Measurements from ENCODE around the gene TMEM41A.
A peak's percentile ranks its signal among the peaks of the same experiment; 100 is the strongest.
"Not testable (repeated sequence)": the region's sequence is repeated elsewhere in the genome, so short reads cannot be mapped to it uniquely, and the experiment has no call there.

Gene TMEM41A

DNA sequence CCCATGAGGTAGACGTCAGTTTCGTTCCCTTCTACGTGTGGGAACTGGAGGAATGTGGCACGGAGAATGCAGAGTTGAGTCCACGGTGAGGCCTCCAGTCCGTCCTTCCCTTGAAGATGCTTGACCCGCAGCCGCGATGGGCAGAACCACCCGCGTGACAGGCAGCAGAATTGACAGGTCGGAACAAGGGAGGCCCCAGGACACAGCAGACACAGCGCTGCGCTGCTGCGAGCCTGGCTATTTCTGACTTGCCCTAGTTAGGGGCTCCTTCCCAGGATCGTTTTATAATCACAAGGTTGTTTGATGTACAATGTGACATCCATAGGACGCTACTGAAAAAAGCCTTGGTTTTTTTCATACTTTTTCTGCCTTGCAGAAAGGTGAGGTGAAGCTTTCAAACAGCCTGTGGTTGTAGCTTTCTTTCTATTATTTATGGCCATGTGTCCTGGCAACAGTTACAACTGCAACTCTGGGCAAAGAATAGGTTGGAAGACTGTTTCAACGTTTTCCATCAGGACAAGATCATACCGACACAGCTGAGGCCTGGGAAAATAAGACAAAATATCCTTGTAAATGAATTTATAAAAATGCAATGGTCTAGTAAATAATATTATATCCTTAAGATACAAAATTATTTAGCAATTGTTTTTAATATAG lies 9.6 kb upstream of the TMEM41A start:
- H3K27ac Mint-ChIP-seq, result no peak overlapping the region
- H3K4me1 Mint-ChIP-seq (ENCODE audit: low read depth), result no peaks in the 10 kb centered on the region
- H3K4me3 Mint-ChIP-seq, result no peak overlapping the region
- H3K9me3 Mint-ChIP-seq, result no peaks in the 10 kb centered on the region
- H3K36me3 Mint-ChIP-seq (ENCODE audit: low read depth), result no peaks in the 10 kb centered on the region
- H3K27me3 Mint-ChIP-seq, result peaks cover 2% of the 10 kb centered on the region

DNA sequence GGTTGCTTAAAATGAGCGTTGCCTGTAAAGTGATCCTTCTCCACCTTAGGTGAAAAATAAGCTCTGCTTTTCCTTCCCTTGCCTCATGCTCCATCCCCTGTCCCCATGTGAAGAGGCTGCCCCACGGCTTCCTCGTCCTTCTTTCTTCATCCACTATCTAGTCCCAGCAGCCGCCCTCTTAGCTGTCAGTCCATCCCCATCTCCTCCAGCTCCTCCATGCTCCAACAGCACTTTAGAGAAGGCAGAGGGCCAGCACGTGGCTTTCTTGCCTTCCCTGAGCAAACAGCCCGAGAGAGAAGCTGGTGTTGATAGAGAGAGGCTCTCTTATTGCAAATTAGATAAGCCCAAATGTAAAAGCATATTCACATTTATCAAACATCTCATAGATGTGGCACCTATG lies 9.0 kb upstream of the TMEM41A start:
- no peaks in the 10 kb centered on the region for H3K9me3 Mint-ChIP-seq
- no peaks in the 10 kb centered on the region for H3K27me3 Mint-ChIP-seq
- H3K36me3 Mint-ChIP-seq (ENCODE audit: low read depth), result no peaks in the 10 kb centered on the region
- no peak overlapping the region for H3K4me3 Mint-ChIP-seq
- H3K27ac Mint-ChIP-seq, result no peak overlapping the region
- no peaks in the 10 kb centered on the region for H3K4me1 Mint-ChIP-seq (ENCODE audit: low read depth)

DNA sequence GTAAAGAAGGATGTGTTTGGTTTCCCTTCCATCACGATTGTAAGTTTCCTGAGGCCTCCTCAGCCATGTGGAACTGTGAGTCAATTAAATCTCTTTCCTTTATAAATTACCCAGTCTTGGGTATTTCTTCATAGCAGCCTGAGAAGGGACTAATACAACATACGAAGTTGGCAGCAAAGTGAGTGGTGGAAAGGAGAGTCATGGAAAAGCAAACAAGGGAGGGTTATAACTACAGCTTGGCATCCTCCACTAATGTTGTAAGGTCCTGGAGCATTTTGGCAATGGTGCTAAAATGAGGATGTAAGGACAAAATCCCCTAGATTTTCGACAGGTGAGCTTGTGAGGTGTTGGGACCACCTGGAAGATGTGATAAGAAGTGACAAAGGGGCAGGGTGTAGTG lies 5.8 kb upstream of the TMEM41A start:
- H3K4me1 Mint-ChIP-seq (ENCODE audit: low read depth), result no peaks in the 10 kb centered on the region
- H3K4me3 Mint-ChIP-seq, result no peak overlapping the region
- peaks cover 3% of the 10 kb centered on the region for H3K27me3 Mint-ChIP-seq
- H3K9me3 Mint-ChIP-seq, result no peaks in the 10 kb centered on the region
- H3K27ac Mint-ChIP-seq, result no peak overlapping the region
- no peaks in the 10 kb centered on the region for H3K36me3 Mint-ChIP-seq (ENCODE audit: low read depth)

DNA sequence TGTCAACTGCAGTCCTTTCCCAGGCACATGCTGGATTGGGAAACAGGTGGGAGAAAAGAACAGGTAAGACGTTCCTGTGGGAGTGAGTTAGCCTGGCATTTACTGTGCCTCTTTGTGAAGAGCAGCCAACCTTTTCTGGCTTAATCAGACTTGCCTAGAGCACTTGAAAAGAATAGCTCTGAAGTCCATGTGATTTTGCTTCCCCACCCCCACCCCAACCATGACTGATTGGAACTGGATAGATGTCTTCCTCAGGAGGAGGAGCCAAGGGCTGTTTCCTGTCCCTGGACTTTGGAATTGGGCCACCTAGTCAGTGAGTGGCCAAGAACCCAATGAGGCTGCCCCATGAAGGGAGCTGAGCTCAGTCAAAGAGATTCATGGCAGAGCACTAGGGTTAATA lies 4.7 kb upstream of the TMEM41A start:
- no peak overlapping the region for H3K4me3 Mint-ChIP-seq
- no peak overlapping the region for H3K27ac Mint-ChIP-seq
- H3K27me3 Mint-ChIP-seq, result peaks cover 3% of the 10 kb centered on the region
- peaks cover 3% of the 10 kb centered on the region for H3K4me1 Mint-ChIP-seq (ENCODE audit: low read depth)
- H3K9me3 Mint-ChIP-seq, result no peaks in the 10 kb centered on the region
- no peaks in the 10 kb centered on the region for H3K36me3 Mint-ChIP-seq (ENCODE audit: low read depth)

DNA sequence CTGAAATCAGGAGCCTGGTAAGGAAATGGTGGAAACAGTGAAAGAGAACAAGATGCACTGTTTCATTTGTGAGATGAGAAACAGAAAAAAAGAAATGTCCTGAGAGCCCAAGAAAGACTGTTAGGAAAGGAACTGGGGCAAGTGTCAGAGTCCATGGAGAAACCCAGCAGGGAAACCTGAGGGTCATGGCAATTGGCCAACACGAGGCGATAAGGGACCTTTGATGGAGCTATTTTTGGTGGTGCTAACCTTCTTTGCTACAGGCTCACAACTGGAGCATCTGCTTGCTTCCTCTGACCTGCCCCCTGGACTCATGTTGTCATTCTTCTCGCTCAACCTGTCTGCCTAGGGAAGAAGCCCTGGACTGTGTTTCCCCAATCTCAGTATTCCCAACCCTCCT lies 4.2 kb upstream of the TMEM41A start:
- Mint-ChIP-seq H3K4me3 (no peak overlapping the region), H3K27me3 (peaks cover 3% of the 10 kb centered on the region)

DNA sequence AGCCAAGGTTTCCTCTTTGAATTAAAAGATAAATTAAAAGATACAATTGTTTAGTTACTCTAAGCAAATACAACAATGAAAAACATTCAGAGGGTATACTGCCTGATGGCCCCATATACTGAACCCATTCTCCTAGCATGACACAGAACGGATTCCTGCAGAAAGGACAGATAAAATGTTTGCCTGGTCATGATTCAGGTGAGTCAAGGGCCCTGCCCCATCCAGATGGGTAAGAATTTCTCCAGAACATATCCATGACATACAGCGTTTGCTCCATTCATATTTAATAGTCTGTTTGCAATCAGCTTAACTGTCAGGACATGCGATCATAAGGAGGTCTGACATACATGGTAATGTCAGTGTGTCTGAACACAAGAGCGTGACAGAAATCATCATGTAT lies 8.6 kb downstream of the TMEM41A start:
- Mint-ChIP-seq H3K9me3 (no peaks in the 10 kb centered on the region), H3K27me3 (no peaks in the 10 kb centered on the region), H3K4me1 (ENCODE audit: low read depth) (no peaks in the 10 kb centered on the region), H3K36me3 (ENCODE audit: low read depth) (peaks cover 71% of the 10 kb centered on the region), H3K4me3 (no peak overlapping the region), H3K27ac (no peak overlapping the region)

More for the DNA sequence above, 4.2 kb upstream of the TMEM41A start:
- Mint-ChIP-seq H3K36me3 (ENCODE audit: low read depth) (no peaks in the 10 kb centered on the region), H3K4me1 (ENCODE audit: low read depth) (peaks cover 3% of the 10 kb centered on the region), H3K27ac (no peak overlapping the region), H3K9me3 (no peaks in the 10 kb centered on the region)

DNA sequence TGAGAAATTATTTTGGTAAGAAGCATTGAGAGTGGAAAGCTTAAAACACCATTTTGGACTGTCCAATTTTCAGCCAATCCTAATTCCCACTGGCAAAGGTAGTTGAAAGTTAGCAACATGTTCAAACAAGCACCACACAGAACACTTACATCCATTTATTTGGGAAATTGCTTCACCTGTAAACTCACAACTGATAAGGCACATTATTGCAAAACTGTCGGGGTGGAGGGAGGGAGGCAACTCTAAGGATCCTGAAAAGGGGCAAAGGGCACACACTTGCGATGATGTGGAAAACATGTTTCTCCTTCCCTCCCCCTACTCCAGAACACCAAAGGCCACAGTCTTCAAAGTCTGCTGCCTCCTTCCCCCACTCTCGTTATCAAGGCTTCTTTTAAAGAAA lies 9.4 kb downstream of the TMEM41A start:
- H3K4me3 Mint-ChIP-seq, result no peak overlapping the region
- H3K36me3 Mint-ChIP-seq (ENCODE audit: low read depth), result peaks cover 70% of the 10 kb centered on the region
- no peaks in the 10 kb centered on the region for H3K4me1 Mint-ChIP-seq (ENCODE audit: low read depth)
- H3K27ac Mint-ChIP-seq, result no peak overlapping the region
- H3K9me3 Mint-ChIP-seq, result no peaks in the 10 kb centered on the region
- no peaks in the 10 kb centered on the region for H3K27me3 Mint-ChIP-seq

DNA sequence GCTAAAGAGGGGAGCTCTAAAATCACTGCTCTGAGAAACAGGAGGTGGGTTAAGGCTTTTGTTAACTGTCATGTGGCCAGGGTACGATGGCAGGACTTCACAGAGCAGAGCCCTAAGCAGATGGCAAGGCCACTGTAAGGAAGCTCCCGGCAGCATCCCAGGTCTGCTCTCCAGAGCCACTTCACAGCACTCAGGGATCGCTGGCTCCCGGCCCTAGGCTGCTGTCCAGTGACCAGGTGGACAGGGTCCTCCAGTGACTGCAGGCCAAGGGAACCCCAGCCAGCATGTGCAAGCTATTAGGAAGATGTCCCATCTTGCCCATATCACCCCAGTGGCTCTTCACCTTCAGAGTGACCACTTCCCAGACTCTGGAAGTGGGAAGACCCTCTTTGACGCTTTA lies 10.4 kb downstream of the TMEM41A start:
- peaks cover under 1% of the 10 kb centered on the region for H3K4me1 Mint-ChIP-seq (ENCODE audit: low read depth)
- H3K4me3 Mint-ChIP-seq, result no peak overlapping the region
- peaks cover 60% of the 10 kb centered on the region for H3K36me3 Mint-ChIP-seq (ENCODE audit: low read depth)
- no peaks in the 10 kb centered on the region for H3K9me3 Mint-ChIP-seq
- H3K27ac Mint-ChIP-seq, result no peak overlapping the region
- no peaks in the 10 kb centered on the region for H3K27me3 Mint-ChIP-seq

DNA sequence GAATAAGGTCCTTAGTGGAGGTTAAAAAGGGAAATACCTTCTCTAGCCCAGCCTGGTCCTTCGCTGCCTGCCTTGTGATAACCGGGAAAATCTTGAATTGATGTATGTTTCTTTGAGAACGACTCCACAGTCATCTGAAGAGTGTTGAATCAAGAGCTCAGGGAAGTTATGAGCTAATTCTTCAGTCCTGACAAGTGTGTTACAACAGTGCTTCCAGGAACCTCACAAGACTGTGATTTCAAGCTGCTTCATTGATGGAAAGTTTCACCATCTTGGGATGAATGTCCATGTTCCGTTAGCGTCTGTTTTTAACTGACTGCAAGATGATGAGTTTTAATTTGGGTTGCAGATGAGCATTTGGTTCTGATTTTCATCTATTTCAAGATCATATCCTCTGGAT lies 12.4 kb downstream of the TMEM41A start:
- H3K36me3 Mint-ChIP-seq (ENCODE audit: low read depth), result peaks cover 60% of the 10 kb centered on the region
- H3K27ac Mint-ChIP-seq, result no peak overlapping the region
- H3K9me3 Mint-ChIP-seq, result no peaks in the 10 kb centered on the region
- H3K4me1 Mint-ChIP-seq (ENCODE audit: low read depth), result peaks cover 6% of the 10 kb centered on the region
- no peaks in the 10 kb centered on the region for H3K27me3 Mint-ChIP-seq
- no peak overlapping the region for H3K4me3 Mint-ChIP-seq

DNA sequence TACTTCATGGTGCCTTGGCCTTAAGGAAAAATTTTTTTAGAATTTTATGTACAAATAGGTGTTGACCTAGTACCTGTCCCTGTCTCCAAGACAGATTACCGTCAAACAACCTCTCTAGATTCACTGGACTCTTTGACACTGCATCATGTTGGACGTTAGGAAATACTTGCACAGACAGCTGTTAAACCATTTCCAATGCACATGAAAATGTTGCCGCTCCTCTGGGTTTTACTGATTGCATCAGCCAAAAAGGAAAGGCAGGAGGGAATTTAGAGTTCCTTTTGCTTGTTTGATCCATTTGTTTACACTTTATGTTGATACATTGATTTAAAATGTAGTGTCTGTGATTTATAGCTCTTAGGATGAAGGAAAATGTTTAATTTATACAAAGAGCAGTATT lies 14.5 kb downstream of the TMEM41A start:
- Mint-ChIP-seq H3K27me3 (no peaks in the 10 kb centered on the region), H3K4me3 (no peak overlapping the region), H3K27ac (no peak overlapping the region), H3K36me3 (ENCODE audit: low read depth) (peaks cover 59% of the 10 kb centered on the region), H3K9me3 (no peaks in the 10 kb centered on the region), H3K4me1 (ENCODE audit: low read depth) (peaks cover 6% of the 10 kb centered on the region)

DNA sequence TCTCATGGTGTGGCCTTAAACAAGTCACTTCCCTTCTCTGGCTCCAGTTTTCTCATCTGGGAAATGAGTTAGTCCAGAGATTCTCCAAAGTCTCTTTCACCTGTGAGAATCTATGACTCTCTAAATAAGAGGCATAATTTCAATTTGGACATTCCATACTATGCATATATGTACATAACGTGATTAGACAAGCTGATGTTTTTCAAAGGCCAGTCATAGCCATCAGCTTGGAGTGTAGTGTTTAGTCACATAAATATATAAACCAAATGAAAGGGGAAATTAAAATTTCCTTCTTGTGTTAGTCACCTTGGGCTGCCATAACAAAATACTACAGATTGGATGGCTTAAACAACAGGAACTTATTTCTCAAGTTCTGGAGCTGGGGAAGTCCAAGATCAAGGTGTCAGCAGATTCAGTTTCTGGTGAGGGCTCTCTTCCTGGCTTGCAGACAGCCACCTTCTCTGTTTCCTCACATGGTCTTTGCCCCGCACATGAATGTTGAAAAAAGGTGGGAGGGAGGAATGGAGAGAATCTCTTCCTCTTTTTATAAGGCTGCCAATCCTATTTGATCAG lies 19.4 kb downstream of the TMEM41A start:
- H3K27ac Mint-ChIP-seq, result peak overlapping the region; percentile 21
- H3K4me3 Mint-ChIP-seq, result no peak overlapping the region
- peaks cover 45% of the 10 kb centered on the region for H3K36me3 Mint-ChIP-seq (ENCODE audit: low read depth)
- H3K4me1 Mint-ChIP-seq (ENCODE audit: low read depth), result peaks cover 6% of the 10 kb centered on the region
- no peaks in the 10 kb centered on the region for H3K27me3 Mint-ChIP-seq
- H3K9me3 Mint-ChIP-seq, result no peaks in the 10 kb centered on the region

DNA sequence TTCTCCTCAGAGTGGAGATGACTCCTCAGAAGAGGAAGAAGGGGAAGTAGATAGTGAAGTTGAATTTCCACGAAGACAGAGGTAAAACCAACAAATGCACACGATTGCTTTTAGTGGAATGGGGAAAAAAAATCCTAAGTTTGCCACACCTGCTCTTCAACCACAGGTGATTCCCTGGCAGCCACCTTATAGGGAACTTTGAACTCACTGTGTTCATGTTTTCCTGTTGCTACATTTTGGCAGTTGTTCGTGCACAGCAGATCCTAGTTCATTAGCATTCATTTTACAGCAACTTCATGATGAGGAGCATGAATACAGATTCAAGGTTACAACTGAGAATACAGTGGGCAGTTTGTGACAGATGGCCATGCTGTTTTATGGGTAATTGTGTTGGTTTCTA lies 21.5 kb downstream of the TMEM41A start:
- Mint-ChIP-seq H3K4me1 (ENCODE audit: low read depth) (no peaks in the 10 kb centered on the region), H3K9me3 (no peaks in the 10 kb centered on the region), H3K4me3 (no peak overlapping the region), H3K36me3 (ENCODE audit: low read depth) (peaks cover 47% of the 10 kb centered on the region), H3K27me3 (no peaks in the 10 kb centered on the region), H3K27ac (no peak overlapping the region)

DNA sequence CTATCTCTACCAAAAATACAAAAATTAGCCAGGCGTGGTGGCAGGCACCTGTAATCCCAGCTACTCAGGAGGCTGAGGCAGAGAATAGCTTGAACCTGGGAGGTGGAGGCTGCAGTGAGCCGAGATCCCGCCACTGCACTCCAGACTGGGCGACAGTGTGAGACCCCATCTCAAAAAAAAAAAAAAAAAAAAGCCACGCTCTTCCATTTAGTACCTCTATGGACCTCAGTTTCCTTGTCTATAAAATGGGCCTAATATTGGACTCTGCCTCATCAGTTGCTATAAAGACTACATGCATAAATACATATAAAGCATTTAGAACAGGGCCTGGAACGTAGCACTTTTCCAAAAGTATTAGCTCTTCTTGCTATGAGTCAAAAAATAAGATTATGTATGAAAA lies 23.9 kb downstream of the TMEM41A start:
- H3K4me3 Mint-ChIP-seq; H3K27ac Mint-ChIP-seq; H3K27me3 Mint-ChIP-seq; H3K4me1 Mint-ChIP-seq (ENCODE audit: low read depth); H3K9me3 Mint-ChIP-seq: not testable (repeated sequence)
- H3K36me3 Mint-ChIP-seq (ENCODE audit: low read depth), result peaks cover 34% of the 10 kb centered on the region

DNA sequence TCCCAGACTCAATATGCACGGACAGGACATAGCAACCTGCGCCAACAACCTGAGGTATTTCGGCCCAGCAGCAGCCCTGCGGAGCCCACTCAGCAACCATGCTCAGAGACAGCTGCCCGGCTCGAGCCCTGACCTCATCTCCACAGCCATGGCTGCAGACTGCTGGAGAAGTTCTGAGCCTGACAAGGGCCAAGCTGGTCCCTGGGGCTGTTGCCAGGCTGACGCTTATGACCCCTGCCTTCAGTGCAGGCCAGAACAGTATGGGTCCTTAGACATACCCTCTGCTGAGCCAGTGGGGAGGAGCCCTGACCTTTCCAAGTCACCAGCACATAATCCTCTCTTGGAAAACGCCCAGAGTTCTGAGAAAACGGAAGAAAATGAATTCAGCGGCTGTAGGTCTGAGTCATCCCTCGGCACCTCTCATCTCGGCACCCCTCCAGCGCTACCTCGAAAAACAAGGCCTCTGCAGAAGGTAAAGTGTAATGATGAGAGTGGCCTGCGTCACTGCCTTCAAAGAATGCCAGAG lies 25.5 kb downstream of the TMEM41A start:
- no peak overlapping the region for H3K27ac Mint-ChIP-seq

DNA sequence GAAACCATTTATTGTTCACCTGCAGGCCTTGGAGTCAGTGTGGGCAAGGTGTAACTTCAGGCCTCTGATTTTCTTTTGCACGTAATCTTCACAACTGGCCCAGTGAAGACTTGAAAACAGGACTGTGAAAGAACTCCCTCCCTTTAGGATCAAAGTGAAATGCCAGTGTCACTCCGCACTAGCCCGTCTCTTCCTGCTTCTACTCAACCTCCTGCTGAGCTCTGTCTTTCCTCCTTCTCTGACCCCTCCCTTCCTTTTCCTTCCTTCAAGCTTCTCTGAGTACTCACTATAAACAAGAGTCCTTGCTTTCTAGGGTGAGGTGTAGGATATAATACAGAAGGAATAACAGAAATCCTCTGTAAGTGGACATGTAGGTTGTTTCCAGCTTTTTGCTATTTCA lies 28.5 kb downstream of the TMEM41A start:
- Mint-ChIP-seq H3K36me3 (ENCODE audit: low read depth) (peaks cover 17% of the 10 kb centered on the region), H3K4me3 (no peak overlapping the region), H3K4me1 (ENCODE audit: low read depth) (no peaks in the 10 kb centered on the region)

More for the DNA sequence above, 25.5 kb downstream of the TMEM41A start:
- Mint-ChIP-seq H3K4me3 (no peak overlapping the region), H3K9me3 (no peaks in the 10 kb centered on the region), H3K4me1 (ENCODE audit: low read depth) (no peaks in the 10 kb centered on the region), H3K27me3 (no peaks in the 10 kb centered on the region), H3K36me3 (ENCODE audit: low read depth) (peaks cover 28% of the 10 kb centered on the region)

DNA sequence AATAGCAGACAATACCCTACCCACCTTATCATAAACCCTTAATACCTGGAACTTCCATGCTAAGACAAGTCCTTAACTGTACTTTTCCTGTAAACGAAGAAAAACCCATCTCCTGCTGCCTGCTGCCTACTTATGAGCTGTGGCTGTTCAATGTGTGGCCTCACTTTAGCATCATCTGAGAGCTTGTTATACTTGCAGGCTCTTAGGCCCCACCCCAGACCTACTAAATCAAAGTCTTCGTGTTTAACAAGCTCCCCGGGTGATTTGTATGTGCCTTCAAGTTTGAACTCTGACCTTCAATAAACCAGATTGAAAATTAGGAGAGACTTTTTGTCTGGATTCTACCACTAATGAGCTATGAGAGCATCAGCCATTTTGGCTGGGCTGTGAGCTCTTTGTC lies 29.3 kb downstream of the TMEM41A start:
- no peaks in the 10 kb centered on the region for H3K4me1 Mint-ChIP-seq (ENCODE audit: low read depth)
- H3K27ac Mint-ChIP-seq, result no peak overlapping the region
- H3K4me3 Mint-ChIP-seq, result no peak overlapping the region
- H3K27me3 Mint-ChIP-seq, result no peaks in the 10 kb centered on the region
- no peaks in the 10 kb centered on the region for H3K9me3 Mint-ChIP-seq
- peaks cover 13% of the 10 kb centered on the region for H3K36me3 Mint-ChIP-seq (ENCODE audit: low read depth)

More for the DNA sequence above, 28.5 kb downstream of the TMEM41A start:
- Mint-ChIP-seq H3K27ac (no peak overlapping the region), H3K9me3 (no peaks in the 10 kb centered on the region), H3K27me3 (no peaks in the 10 kb centered on the region)

Measured in stimulated activated naive CD8-positive, alpha-beta T cell treated with anti-CD3 and anti-CD28 coated beads, Interleukin-15, Interleukin-2, amounts not matched to agents 100 ng/mL and 50 ng/mL, for 24 hours (primary cell).